ENCODE data around the gene ADAMTS2. TPM values are rescaled to one million over a fixed set of nuclear protein-coding genes. Genes with fewer than 3 reads are reported as not detected.

Gene ADAMTS2
- total RNA-seq, 1 experiment from 2014 or later: 3.9 TPM

- Histone ChIP-seq H3K4me2 (ENCODE audit: low read length) (no peak overlapping the region), H3K9me2 (ENCODE audit: insufficient read depth) (no peaks in the 10 kb centered on the region), H3K36me3 (ENCODE audit: control insufficient read depth in 1 of 2, insufficient read depth in 2 of 2, low read length in 2 of 2) (no peaks in the 10 kb centered on the region), H3K27me3 (ENCODE audit: insufficient read depth, low read length) (no peaks in the 10 kb centered on the region), H4K20me1 (ENCODE audit: insufficient read depth) (no peaks in the 10 kb centered on the region), H3K9ac (ENCODE audit: low read length) (no peak overlapping the region), H3K9me3 (ENCODE audit: control insufficient read depth in 1 of 2, insufficient read depth in 1 of 2, low read depth in 1 of 2, low read length in 2 of 2) (no peaks in the 10 kb centered on the region), H2AFZ (ENCODE audit: low read depth, low read length, poor library complexity, severe bottlenecking) (no peak overlapping the region), H3K4me3 (replicated peaks in 1 of 2; ENCODE audit: low read depth in 1 of 2, low read length in 2 of 2) (no peak overlapping the region), H3K79me2 (ENCODE audit: insufficient read depth, low read length) (no peaks in the 10 kb centered on the region), H3K27ac (ENCODE audit: low read depth, low read length) (no peak overlapping the region), H3K4me1 (ENCODE audit: control insufficient read depth in 1 of 2, insufficient read depth in 2 of 2, low read length in 2 of 2) (peaks cover 0 to 3% of the 10 kb centered on the region in 2 experiments; a peak in 1 of 4 replicates)
- ChIA-PET POLR2A (no interaction called here), CTCF (interaction anchor here (2.5 to 2.9 kb wide), 2 partner anchors 236 to 326 kb away, joined by 20 to 21 read pairs; no protein-coding TSS in a partner anchor), RAD21 (ENCODE audit: low non-redundant PET in 1 of 2, low total read pairs in 2 of 2, uncharacterized antibody in 2 of 2, unreplicated experiment in 2 of 2) (interaction anchor here (1.3 to 1.4 kb wide), 2 partner anchors 326 kb away, joined by 4 to 6 read pairs; no protein-coding TSS in a partner anchor)
- TF ChIP-seq JUND (IDR thresholded peaks at IDR 0.05) (no peak), SRF (IDR thresholded peaks at IDR 0.05; ENCODE audit: low read depth) (no peak), REST (IDR thresholded peaks at IDR 0.05; ENCODE audit: low read depth) (no peak), MAX (IDR thresholded peaks at IDR 0.05) (no peak), ZBTB33 (IDR thresholded peaks at IDR 0.05; ENCODE audit: extremely low read depth, insufficient replicate concordance, low read length) (no peak), ZNF274 (IDR thresholded peaks at IDR 0.05; ENCODE audit: low read depth, low read length) (no peak), SIN3A (IDR thresholded peaks at IDR 0.05; ENCODE audit: low read depth) (no peak), RAD21 (IDR thresholded peaks at IDR 0.05; ENCODE audit: low read depth) (no peak), FOSL1 (IDR thresholded peaks at IDR 0.05; ENCODE audit: low read depth) (no peak), CBX3 (IDR thresholded peaks at IDR 0.05; ENCODE audit: low read depth) (no peak), ELF1 (IDR thresholded peaks at IDR 0.05; ENCODE audit: borderline replicate concordance, low read depth) (no peak), SP1 (IDR thresholded peaks at IDR 0.05; ENCODE audit: low read depth) (no peak), EGR1 (IDR thresholded peaks at IDR 0.05; ENCODE audit: low read depth) (no peak), CEBPB (IDR thresholded peaks at IDR 0.05; ENCODE audit: low read depth) (no peak)
- ATAC-seq (no peak), DNase-seq (ENCODE audit: low read depth, low spot score) (no peak)
- no TSS peak for BruUV-seq (replicated peaks)
- intact Hi-C loops (cut with micrococcal nuclease): loop anchor here (1.0 to 5.0 kb wide), 3 partner anchors 236 to 499 kb away; no protein-coding TSS in a partner anchor
These were observed 177.3 kb downstream of the ADAMTS2 start for GRCh38 chr5:179167871-179168451.

Measured in HCT116 (cell line).